ENCODE data around the gene DGAT2.

- TF ChIP-seq CTCF (IDR thresholded peaks at IDR 0.05) (no peak), POLR2A (IDR thresholded peaks at IDR 0.05) (no peak)
Observed at GRCh38 chr11:75827562-75827961, 59.0 kb downstream of the DGAT2 start.

All from Peyer's patch (tissue), 4 donors.